Stimulated activated CD4-positive, alpha-beta T cell treated with anti-CD3 and anti-CD28 coated beads, Interleukin-12 subunit alpha, Interleukin-12 subunit beta, amount 100 ng/mL, for 4 hours (primary cell): Measurements from ENCODE around the gene ADAM20.
"Not testable (repeated sequence)": the region's sequence is repeated elsewhere in the genome, so short reads cannot be mapped to it uniquely, and the experiment has no call there.

Source experiments
- DNase-seq: peaks from one replicate; pipeline ENCODE4 v3.0.0-alpha.2; 2020

ADAM20 gene

GRCh38 chr14:70534904-70535303 is at the start of gene ADAM20:
ADAM20 (minus strand) TSS chr14:70535004; CDS start chr14:70524757, 10,247 bp downstream.
- DNase-seq = no peak

GRCh38 chr14:70576891-70577290 is 42.1 kb upstream of the ADAM20 start:
- no peak for DNase-seq

- DNase-seq = no peak
Measured at GRCh38 chr14:70573050-70573449, 38.2 kb upstream of the ADAM20 start.

DNA sequence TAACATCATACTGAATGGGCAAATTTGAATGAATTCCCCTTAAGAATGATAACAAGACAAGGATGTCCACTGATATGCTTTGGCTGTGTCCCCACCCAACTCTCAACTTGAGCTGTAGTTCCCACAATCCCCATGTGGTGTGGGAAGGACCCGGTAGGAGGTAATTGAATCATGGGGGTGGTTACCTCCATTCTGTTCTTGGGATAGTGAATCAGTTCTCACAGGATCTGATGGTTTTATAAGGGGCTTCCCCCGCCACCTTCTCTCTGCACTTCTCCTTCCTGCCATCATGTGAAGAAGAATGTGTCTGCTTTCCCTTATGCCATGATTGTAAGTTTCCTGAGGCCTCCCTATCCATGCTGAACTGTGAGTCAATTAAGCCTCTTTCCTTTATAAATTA is 36.3 kb upstream of the ADAM20 start:
- DNase-seq = no peak

DNA sequence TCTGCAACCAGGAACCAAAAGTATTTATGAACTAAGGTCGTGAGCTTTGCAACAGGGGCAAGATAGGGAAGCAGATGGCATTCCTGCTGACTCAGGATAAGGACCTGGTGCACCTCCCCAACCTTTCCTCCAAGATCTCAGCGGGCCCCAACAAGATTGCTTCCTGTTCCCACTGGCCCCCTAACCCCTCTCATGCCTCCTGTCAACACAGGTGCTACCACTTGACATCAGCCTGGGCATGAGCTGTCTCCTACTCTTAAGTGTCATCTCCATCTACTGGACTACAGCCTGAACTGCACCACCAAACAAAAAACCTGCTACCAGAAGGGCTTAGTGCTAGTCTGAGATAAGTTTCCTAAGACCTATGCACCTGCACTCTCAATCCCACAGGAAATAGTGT is 33.0 kb upstream of the ADAM20 start:
- no peak for DNase-seq

GRCh38 chr14:70563869-70564268 is 29.1 kb upstream of the ADAM20 start:
- no peak for DNase-seq

DNA sequence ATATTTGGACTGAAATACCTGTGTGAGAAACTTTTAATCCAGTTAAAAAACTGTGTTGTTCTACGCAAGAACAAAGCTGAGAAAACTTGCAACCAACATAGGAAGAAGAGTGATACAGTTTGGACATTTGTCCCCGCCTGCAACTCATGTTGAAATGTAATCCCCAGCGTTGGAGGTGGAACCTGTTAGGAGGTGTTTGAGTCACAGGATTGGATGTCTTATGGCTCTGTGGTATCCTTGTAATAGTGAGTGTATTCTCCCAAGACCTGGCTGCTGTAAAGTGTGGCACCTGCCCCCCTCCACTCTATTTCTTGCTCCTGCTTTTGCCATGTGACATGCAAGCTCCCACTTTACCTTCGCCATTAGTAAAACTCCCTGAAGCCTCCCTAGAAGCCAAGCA is 28.6 kb upstream of the ADAM20 start:
- DNase-seq = no peak

- DNase-seq = no peak
Measured at GRCh38 chr14:70558356-70558755, 23.6 kb upstream of the ADAM20 start.

GRCh38 chr14:70555890-70556289 is 21.1 kb upstream of the ADAM20 start:
- DNase-seq = no peak

DNA sequence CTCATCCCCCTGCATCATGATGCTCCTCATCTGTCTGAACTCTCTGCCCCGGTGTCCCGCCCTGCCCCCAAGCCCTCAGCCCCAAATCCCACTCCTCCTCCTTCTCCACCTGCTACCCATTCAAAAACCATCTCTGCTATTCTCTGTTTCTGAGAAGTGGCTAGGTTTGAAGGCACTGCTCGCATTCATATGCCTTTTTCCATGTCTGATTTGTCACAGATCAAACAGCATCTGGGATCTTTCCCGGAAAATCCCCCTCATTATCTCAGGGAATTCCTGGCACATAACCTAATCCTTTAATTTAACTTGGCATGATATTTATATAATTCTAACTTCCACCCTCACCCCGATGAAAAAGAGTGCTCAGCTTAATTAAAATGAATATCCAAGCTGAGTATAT is 3.3 kb upstream of the ADAM20 start:
- no peak for DNase-seq

DNA sequence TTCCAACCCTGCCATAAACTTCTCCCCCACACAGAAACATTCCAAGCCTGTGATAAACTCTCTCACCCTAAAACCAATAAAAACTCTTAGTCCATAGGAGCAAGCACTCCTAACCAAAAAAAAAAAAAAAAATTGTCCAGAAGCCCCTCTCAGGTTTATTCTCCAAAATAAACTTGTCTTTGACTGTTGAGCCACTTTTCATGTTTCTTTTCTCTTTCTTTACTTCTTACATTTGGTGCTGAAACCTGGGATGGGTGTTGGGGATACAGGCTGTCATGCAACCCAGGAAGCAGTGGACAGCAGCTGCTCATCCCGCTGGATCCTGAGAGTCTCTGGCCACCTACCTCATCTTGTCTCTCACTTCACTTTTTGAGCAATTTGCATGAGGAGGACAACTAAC is 2.0 kb upstream of the ADAM20 start:
- no peak for DNase-seq

GRCh38 chr14:70530417-70530816 is 4.4 kb downstream of the ADAM20 start:
- DNase-seq = no peak

GRCh38 chr14:70527501-70528105 is 7.2 kb downstream of the ADAM20 start:
- no peak for DNase-seq

GRCh38 chr14:70525691-70526090 is 9.1 kb downstream of the ADAM20 start:
- no peak for DNase-seq

- no peak for DNase-seq
Measured at GRCh38 chr14:70515811-70516210, 19.0 kb downstream of the ADAM20 start.

- DNase-seq = no peak
Measured at GRCh38 chr14:70514168-70515069, 20.4 kb downstream of the ADAM20 start.

GRCh38 chr14:70498191-70498590 is 36.6 kb downstream of the ADAM20 start:
- no peak for DNase-seq

DNA sequence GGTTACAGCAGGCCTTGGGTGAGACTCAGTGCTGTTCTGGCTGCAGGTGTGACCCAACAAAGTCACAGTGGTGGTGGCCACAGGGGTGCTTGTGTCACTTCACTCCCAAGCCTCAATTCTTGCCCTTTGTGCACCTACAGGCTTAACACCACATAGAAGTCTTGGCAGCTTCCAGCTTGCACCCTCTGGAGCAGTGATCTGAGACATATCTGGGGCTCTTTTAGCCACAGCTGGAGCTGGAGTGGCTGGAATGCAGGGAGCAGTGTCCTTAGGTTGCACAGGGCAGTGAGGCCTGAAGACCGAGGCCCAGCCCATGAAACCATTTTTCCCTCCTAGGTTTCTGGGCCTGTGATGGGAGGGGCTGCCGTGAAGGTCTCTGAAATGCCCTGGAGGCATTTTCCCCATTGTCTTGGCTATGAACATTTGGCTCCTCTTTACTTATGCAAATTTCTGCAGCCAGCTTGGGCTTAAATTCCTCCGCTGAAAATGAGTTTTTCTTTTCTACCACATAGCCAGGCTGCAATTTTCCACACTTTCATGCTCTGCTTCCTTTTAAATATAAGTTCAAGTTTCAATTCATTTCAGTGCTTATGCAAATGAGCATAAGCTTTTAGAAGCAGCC is 45.1 kb downstream of the ADAM20 start:
- no peak for DNase-seq

GRCh38 chr14:70477356-70478105 is 57.3 kb downstream of the ADAM20 start:
- not testable (repeated sequence) for DNase-seq

DNA sequence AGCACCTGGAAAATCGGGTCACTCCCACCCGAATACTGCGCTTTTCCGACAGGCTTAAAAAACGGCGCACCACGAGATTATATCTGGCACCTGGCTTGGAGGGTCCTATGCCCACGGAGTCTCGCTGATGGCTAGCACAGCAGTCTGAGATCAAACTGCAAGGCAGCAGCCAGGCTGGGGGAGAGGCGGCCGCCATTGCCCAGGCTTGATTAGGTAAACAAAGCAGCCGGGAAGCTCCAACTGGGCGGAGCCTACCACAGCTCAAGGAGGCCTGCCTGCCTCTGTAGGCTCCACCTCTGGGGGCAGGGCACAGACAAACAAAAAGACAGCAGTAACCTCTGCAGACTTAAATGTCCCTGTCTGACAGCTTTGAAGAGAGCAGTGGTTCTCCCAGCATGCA is 59.3 kb downstream of the ADAM20 start:
- DNase-seq = not testable (repeated sequence)

DNA sequence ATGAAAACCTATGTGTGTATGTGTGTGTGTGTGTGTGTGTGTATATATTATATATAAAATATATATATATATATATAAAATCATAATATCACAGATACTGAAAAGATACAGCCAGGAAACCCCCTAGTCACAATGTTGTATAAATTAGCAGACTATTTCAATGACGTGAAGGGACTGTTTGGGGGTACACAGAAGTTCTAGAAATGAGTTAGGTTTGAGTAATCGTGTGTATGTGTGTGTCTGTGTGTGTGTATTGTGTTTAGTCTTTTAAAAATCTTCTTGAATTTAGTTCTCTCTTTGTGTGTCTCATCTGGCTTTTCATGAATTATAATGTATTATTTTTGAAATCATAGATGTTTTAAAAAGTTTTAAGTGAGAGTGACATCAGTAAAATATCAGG is 61.0 kb downstream of the ADAM20 start:
- no peak for DNase-seq
